Bronchial epithelial cell (primary cell): Measurements from ENCODE around the gene FBXL13. TPM values are rescaled to one million over a fixed set of nuclear protein-coding genes. Genes with fewer than 3 reads are reported as not detected.

Experiments used
- DNase-seq: peaks from one replicate; pipeline ENCODE4 v3.0.0-alpha.2; 2010; ENCODE audit warnings: low read depth
- FAIRE-seq: peaks from 2 replicates; lab custom pipeline; 2011; peaks lifted over from hg19 to GRCh38; lab: Jason Lieb, UNC
- H3K27me3 ChIP-seq: 2 replicates; pipeline ENCODE4 v1.5.1; 2011; ENCODE audit warnings: low read length; ENCODE audit not compliant: control insufficient read depth, insufficient read depth
- H3K36me3 ChIP-seq: 2 replicates; pipeline ENCODE4 v1.5.1; 2011; ENCODE audit warnings: low read length; ENCODE audit not compliant: control insufficient read depth, insufficient read depth
- H3K4me3 ChIP-seq: 2 replicates; pipeline ENCODE4 v1.5.1; 2011; ENCODE audit warnings: mild to moderate bottlenecking, low read depth, low read length, control low read depth
- total RNA-seq: library from RNA; depleted of rRNA; stranded (reverse); fragments of >200 nt; gene quantifications from 2 replicates; pipeline ENCODE4 v1.2.1, GENCODE V29; 2014
- TF ChIP-seq, protein P1 (sequence below): IDR thresholded peaks from 2 replicates; pipeline ENCODE4 v1.5.1; 2011; ENCODE audit warnings: mild to moderate bottlenecking, moderate library complexity, low read length, control low read depth, inconsistent platforms; ENCODE audit not compliant: insufficient read depth, severe bottlenecking

The FBXL13 gene
- total RNA-seq, 1 donor from 2014 or later, result 0.26 TPM

DNA sequence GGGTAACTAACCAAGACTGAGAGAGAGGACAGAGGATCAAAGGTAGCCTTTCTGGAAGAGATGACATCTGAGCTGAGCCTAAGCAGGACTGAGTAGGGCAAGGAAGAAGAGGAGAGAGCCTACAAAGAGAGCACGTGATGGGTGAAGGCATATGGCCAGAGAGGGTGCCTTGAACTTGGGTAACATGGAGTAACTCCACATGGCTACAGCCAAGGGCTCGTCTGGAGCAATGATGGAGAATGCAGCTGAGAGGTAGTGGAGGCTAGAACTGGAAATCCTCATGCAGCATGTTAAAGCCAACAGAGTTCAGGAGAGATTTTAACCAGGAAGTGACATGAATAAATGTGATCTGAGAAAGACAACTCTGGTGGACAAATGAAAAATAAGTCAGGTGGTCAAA lies 84.0 kb downstream of the FBXL13 start:
- no peak for DNase-seq
- H3K4me3 ChIP-seq, result no peak overlapping the region
- no peak for FAIRE-seq
- H3K36me3 ChIP-seq, result no peaks in the 10 kb centered on the region
- TF ChIP-seq, protein P1, sequence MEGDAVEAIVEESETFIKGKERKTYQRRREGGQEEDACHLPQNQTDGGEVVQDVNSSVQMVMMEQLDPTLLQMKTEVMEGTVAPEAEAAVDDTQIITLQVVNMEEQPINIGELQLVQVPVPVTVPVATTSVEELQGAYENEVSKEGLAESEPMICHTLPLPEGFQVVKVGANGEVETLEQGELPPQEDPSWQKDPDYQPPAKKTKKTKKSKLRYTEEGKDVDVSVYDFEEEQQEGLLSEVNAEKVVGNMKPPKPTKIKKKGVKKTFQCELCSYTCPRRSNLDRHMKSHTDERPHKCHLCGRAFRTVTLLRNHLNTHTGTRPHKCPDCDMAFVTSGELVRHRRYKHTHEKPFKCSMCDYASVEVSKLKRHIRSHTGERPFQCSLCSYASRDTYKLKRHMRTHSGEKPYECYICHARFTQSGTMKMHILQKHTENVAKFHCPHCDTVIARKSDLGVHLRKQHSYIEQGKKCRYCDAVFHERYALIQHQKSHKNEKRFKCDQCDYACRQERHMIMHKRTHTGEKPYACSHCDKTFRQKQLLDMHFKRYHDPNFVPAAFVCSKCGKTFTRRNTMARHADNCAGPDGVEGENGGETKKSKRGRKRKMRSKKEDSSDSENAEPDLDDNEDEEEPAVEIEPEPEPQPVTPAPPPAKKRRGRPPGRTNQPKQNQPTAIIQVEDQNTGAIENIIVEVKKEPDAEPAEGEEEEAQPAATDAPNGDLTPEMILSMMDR, result no peak
- no peaks in the 10 kb centered on the region for H3K27me3 ChIP-seq

DNA sequence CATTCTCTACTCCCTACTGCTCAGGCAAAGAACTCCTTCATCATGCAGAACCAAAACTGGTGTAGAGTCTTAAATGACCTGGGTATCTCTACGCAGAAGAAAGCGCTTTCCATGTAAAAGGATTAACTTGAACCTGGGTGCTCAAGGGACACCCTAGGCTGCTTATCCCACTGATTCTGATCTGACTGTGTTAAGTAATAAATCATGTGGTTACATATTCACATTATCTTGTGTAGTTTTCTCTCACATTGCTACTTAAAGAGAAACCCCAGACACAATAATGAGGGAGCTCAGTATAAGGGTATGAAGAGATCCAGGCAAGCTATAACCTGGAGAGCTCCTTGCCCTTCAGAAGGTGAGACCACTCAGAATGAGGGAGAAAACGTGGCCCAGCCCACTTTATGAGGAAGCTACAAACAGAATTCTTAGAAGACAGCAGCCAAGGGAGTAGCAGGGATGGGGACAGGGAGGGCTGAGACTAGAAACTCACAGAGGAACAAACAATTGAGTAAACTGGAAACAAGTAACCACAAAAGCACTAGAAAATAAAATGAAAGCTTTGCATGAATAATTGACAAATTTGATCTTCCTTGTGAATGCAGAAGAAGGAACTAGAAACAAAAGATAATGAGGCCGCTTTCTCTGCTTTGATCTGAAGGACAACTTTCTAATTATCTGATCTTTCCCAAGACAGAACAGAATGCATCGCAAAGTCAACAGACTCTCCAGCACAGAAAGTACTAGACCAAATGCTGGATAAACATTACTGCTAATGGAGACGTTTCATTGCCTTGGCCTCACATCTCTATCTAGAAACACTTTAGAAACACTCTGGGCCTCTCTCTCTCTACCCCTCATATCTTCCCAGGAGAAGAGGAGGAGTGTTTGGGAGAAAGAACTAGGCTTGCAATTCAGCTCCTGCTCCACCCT lies 85.7 kb downstream of the FBXL13 start:
- Histone ChIP-seq H3K4me3 (no peak overlapping the region), H3K27me3 (no peaks in the 10 kb centered on the region), H3K36me3 (no peaks in the 10 kb centered on the region)
- TF ChIP-seq, protein P1, result no peak
- DNase-seq (no peak), FAIRE-seq (no peak)

DNA sequence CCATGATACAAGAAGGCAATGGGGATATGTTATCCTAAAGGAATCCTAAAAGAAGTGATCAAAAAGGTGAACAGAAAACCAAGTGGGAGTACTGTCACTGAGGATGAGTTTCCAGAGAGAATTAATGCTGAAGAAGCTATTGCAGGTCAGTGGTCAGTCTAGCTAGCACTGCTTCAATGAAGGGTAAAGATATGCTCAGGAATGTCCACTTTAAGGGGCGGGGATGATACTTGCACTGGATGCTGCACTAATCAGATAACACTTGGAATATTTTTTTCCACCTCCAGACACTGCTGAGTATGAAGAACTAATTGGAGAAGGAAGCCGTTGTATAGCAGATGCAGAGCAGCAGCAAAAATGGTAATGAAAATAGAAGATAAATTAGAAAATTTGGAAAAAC lies 86.5 kb downstream of the FBXL13 start:
- TF ChIP-seq, protein P1, result no peak
- no peak for DNase-seq
- no peak for FAIRE-seq
- H3K27me3 ChIP-seq, result no peaks in the 10 kb centered on the region
- H3K4me3 ChIP-seq, result no peak overlapping the region
- H3K36me3 ChIP-seq, result no peaks in the 10 kb centered on the region

DNA sequence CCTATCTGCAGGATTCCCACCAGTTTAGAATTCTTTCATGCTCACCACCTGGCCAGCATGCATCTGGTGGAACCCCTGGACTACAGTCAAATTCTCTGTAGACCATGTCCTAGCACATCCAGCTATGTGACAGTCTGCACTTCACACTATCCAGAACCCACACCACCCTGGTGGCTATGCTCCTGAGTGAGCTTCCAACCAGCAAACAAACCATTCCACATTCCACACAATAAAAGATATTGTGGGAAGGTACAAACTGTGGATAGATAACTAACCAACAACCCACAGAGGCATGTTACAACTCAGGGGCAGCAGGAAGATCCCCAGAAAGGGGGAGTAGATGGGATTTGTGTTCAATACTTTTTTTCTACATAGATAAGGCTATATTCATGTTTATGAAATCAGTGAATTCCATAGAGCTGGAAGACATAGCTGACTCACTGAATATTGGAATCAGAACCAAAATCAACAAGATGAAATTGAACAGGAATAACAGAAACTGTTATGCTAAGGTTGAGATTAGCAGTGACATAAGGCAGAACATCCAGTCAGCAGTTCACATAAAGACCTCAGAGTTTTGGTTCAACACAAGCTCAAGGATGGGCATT lies 89.3 kb downstream of the FBXL13 start:
- DNase-seq, result peak; percentile 8
- Histone ChIP-seq H3K27me3 (no peaks in the 10 kb centered on the region), H3K4me3 (no peak overlapping the region), H3K36me3 (no peaks in the 10 kb centered on the region)
- TF ChIP-seq, protein P1, result no peak
- no peak for FAIRE-seq

DNA sequence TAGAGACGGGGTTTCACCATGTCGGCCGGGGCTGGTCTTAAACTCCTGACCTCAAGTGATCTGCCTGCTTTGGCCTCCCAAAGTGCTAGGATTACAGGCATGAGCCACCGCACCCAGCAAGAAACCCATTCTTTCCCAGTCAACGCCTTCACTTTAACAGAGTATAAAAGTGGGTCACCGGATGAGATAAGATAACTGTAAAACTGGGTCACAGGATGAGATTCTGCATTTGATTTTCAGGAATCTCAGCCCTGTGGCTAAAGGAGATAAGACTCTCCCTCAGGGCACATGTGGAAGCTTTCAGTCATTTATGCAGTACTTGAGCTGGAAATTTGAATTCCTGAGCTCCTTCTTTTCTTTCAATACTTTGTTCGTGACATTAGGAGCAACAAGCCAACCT lies 91.0 kb downstream of the FBXL13 start:
- Histone ChIP-seq H3K27me3 (no peaks in the 10 kb centered on the region), H3K36me3 (no peaks in the 10 kb centered on the region), H3K4me3 (no peak overlapping the region)
- DNase-seq, result no peak
- TF ChIP-seq, protein P1, result no peak
- no peak for FAIRE-seq
